Adrenal gland (tissue), 5 donors: ENCODE results near the gene SEPTIN10.

Experiments used
- CTCF ChIP-seq, 6 experiments: fragments of 450-650 bp in 4 of 6; fragments of 200-600 bp in 2 of 6; sonication (generic) in 1 of 6; IDR thresholded peaks; 1 replicate in 5 of 6; 2 replicates in 1 of 6; pipeline versions ENCODE4 v1.5.1 to v1.8.0; 2016 to 2021; ENCODE audit warnings: antibody characterized with exemption in 6 of 6, mild to moderate bottlenecking in 2 of 6, moderate library complexity in 1 of 6
- POLR2A ChIP-seq, 2 donors: fragments of 450-650 bp; IDR thresholded peaks; one replicate each; pipeline ENCODE4 v1.6.1; 2017; ENCODE audit warnings: antibody characterized with exemption in 2 of 2, mild to moderate bottlenecking in 2 of 2, moderate library complexity in 1 of 2
- donor health status: DM: no; HTN: no; CAD: no.

- TF ChIP-seq CTCF (IDR thresholded peaks at IDR 0.05), result no peak
- no peak for TF ChIP-seq POLR2A (IDR thresholded peaks at IDR 0.05)
These were observed 120.4 kb downstream of the SEPTIN10 start for GRCh38 chr2:109493176-109493935.
